Measurements from ENCODE around the gene GRIA3. TPM values are rescaled to one million over a fixed set of nuclear protein-coding genes. Genes with fewer than 3 reads are reported as not detected.

Gene GRIA3
- total RNA-seq, 1 experiment from 2014 or later: 3.8 TPM

GRCh38 chrX:123424546-123424945 lies 240.5 kb downstream of the GRIA3 start:
- Mint-ChIP-seq H3K36me3 (no peaks in the 10 kb centered on the region), H3K9me3 (no peaks in the 10 kb centered on the region), H3K4me3 (no peak overlapping the region), H3K27me3 (ENCODE audit: low read depth) (no peaks in the 10 kb centered on the region), H3K4me1 (peaks cover 22% of the 10 kb centered on the region), H3K27ac (no peak overlapping the region)
- no peak for TF ChIP-seq FOXP4 (CRISPR knock-in tag; IDR thresholded peaks at IDR 0.05)
- TF ChIP-seq FOXP1 (CRISPR knock-in tag; IDR thresholded peaks at IDR 0.05; ENCODE audit: borderline replicate concordance): no peak
- TF ChIP-seq ATF1 (CRISPR knock-in tag; IDR thresholded peaks at IDR 0.05): no peak
- TF ChIP-seq USF2 (CRISPR knock-in tag; IDR thresholded peaks at IDR 0.05): no peak
- TF ChIP-seq NFYB (CRISPR knock-in tag; conservative IDR thresholded peaks at IDR 0.05; ENCODE audit: low read depth): no peak
- TF ChIP-seq ZNF423 (CRISPR knock-in tag; IDR thresholded peaks at IDR 0.05): no peak
- no peak for TF ChIP-seq NFE2L1 (CRISPR knock-in tag; IDR thresholded peaks at IDR 0.05)
- TF ChIP-seq FOXK1 (CRISPR knock-in tag; IDR thresholded peaks at IDR 0.05): no peak
- TF ChIP-seq FOXJ3 (CRISPR knock-in tag; IDR thresholded peaks at IDR 0.05; ENCODE audit: borderline replicate concordance): no peak
- TF ChIP-seq ZBTB21 (CRISPR knock-in tag; IDR thresholded peaks at IDR 0.05; ENCODE audit: borderline replicate concordance): no peak
- TF ChIP-seq ZMAT4 (CRISPR knock-in tag; IDR thresholded peaks at IDR 0.05): no peak
- no peak for TF ChIP-seq RORB (CRISPR knock-in tag; IDR thresholded peaks at IDR 0.05)
- TF ChIP-seq, protein P1, sequence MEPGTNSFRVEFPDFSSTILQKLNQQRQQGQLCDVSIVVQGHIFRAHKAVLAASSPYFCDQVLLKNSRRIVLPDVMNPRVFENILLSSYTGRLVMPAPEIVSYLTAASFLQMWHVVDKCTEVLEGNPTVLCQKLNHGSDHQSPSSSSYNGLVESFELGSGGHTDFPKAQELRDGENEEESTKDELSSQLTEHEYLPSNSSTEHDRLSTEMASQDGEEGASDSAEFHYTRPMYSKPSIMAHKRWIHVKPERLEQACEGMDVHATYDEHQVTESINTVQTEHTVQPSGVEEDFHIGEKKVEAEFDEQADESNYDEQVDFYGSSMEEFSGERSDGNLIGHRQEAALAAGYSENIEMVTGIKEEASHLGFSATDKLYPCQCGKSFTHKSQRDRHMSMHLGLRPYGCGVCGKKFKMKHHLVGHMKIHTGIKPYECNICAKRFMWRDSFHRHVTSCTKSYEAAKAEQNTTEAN (CRISPR knock-in tag; IDR thresholded peaks at IDR 0.05): no peak
- TF ChIP-seq STAT6 (CRISPR knock-in tag; conservative IDR thresholded peaks at IDR 0.05; ENCODE audit: low read depth): no peak
- TF ChIP-seq NFATC4 (CRISPR knock-in tag; IDR thresholded peaks at IDR 0.05): no peak
- POLR2A ChIA-PET: no interaction called here
- DNase-seq (ENCODE audit: low spot score) (no peak), ATAC-seq (no peak)
- CTCF ChIA-PET: no interaction called here

DNA sequence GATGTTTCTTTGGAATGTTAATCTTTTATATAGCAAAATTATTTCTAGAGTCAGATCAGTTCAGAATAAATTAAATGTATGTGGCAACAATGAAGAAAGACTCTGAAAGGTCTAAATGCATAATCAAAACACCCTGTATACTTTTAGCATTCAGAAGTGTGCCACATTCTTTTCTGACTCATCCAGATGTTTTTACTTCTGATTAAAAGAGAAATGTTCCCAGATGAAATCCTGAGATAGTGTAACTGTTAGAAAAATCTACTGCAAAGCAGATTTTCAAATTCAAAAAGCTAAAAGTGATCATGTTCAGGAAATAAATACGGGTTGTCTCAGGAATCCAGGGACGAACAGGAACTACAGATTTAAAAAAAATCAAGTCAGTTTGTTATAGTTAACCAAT lies 241.4 kb downstream of the GRIA3 start:
- Mint-ChIP-seq H3K27me3 (ENCODE audit: low read depth) (no peaks in the 10 kb centered on the region), H3K4me3 (no peak overlapping the region), H3K36me3 (no peaks in the 10 kb centered on the region), H3K4me1 (peaks cover 22% of the 10 kb centered on the region), H3K27ac (no peak overlapping the region), H3K9me3 (no peaks in the 10 kb centered on the region)
- CTCF ChIA-PET: no interaction called here
- DNase-seq (ENCODE audit: low spot score): no peak
- no peak for ATAC-seq
- POLR2A ChIA-PET: no interaction called here
- TF ChIP-seq IRF2 (CRISPR knock-in tag; IDR thresholded peaks at IDR 0.05; ENCODE audit: borderline replicate concordance, low read depth) (no peak), ATF6 (CRISPR knock-in tag; IDR thresholded peaks at IDR 0.05) (no peak), PRRX2 (CRISPR knock-in tag; IDR thresholded peaks at IDR 0.05) (no peak), HMGA2 (CRISPR knock-in tag; IDR thresholded peaks at IDR 0.05) (no peak), MYBL2 (CRISPR knock-in tag; IDR thresholded peaks at IDR 0.05) (no peak), EMX1 (CRISPR knock-in tag; IDR thresholded peaks at IDR 0.05) (no peak), TEAD4 (CRISPR knock-in tag; IDR thresholded peaks at IDR 0.05) (no peak), STAT6 (CRISPR knock-in tag; conservative IDR thresholded peaks at IDR 0.05; ENCODE audit: low read depth) (no peak), RELA (CRISPR knock-in tag; IDR thresholded peaks at IDR 0.05; ENCODE audit: borderline replicate concordance) (no peak), ELF4 (CRISPR knock-in tag; IDR thresholded peaks at IDR 0.05; ENCODE audit: low read depth) (no peak)
